Suprapubic skin (tissue), 4 donors: ENCODE measurements around the gene CPT2. TPM values are rescaled to one million over a fixed set of nuclear protein-coding genes. Genes with fewer than 3 reads are reported as not detected.

Experiments used
- DNase-seq, 2 donors: peaks; one replicate each; pipeline ENCODE4 v3.0.0-alpha.2; 2019; ENCODE audit warnings: low spot score in 2 of 2
- H3K27ac ChIP-seq: fragments of 200-600 bp; sonication (generic); one replicate; pipeline ENCODE4 v1.5.1; 2019
- H3K27me3 ChIP-seq: fragments of 200-600 bp; sonication (generic); one replicate; pipeline ENCODE4 v1.5.1; 2019
- H3K36me3 ChIP-seq: fragments of 200-600 bp; sonication (generic); one replicate; pipeline ENCODE4 v1.5.1; 2019
- H3K4me1 ChIP-seq: fragments of 200-600 bp; sonication (generic); one replicate; pipeline ENCODE4 v1.5.1; 2019
- H3K4me3 ChIP-seq: fragments of 200-600 bp; sonication (generic); one replicate; pipeline ENCODE4 v1.5.1; 2019; ENCODE audit warnings: mild to moderate bottlenecking
- H3K9me3 ChIP-seq: fragments of 200-600 bp; sonication (generic); one replicate; pipeline ENCODE4 v1.5.1; 2019
- CTCF ChIP-seq, 2 donors: fragments of 200-600 bp in 1 of 2; fragments of 450-650 bp in 1 of 2; sonication (generic) in 1 of 2; IDR thresholded peaks; one replicate each; pipeline ENCODE4 v1.5.1; 2016 to 2019; ENCODE audit warnings: antibody characterized with exemption in 2 of 2, mild to moderate bottlenecking in 1 of 2, moderate library complexity in 1 of 2
- EP300 ChIP-seq: sonication (generic); formaldehyde crosslinking; IDR thresholded peaks from one replicate; pipeline ENCODE4 v1.6.1; 2017; ENCODE audit warnings: antibody characterized with exemption
- POLR2A ChIP-seq, 2 donors: fragments of 450-650 bp; IDR thresholded peaks; one replicate each; pipeline ENCODE4 v1.6.1; 2017; ENCODE audit warnings: antibody characterized with exemption in 2 of 2, mild to moderate bottlenecking in 2 of 2, moderate library complexity in 2 of 2
- POLR2AphosphoS5 ChIP-seq, 3 donors: sonication (generic); formaldehyde crosslinking; IDR thresholded peaks; one replicate each; pipeline ENCODE4 v1.6.1; 2017; ENCODE audit warnings: antibody characterized with exemption in 3 of 3
- WGBS: methylation state at CpG from one replicate; pipeline ENCODE4 v1.1.5; 2018; 5-methylcytosine and 5-hydroxymethylcytosine counted together
- total RNA-seq, 4 donors: library from RNA; depleted of rRNA; stranded (reverse); fragments of >200 nt; gene quantifications; one replicate each; pipeline ENCODE4 v1.1.0, GENCODE V29; 2016

Gene CPT2
- total RNA-seq, 4 donors from 2014 or later = 26.1 to 30.4 (median 29.5) TPM

GRCh38 chr1:53220171-53220961 lies 23.7 kb downstream of the CPT2 start, which contains the start of gene CZIB:
TSS of gene CZIB (minus strand) at chr1:53220634. CDS start at chr1:53220575, 59 bp downstream.
- Histone ChIP-seq H3K36me3 (peaks cover 22% of the 10 kb centered on the region), H3K27me3 (no peaks in the 10 kb centered on the region), H3K4me3 (peak within 1 kb of the TSS; percentile 66), H3K4me1 (peaks cover 19% of the 10 kb centered on the region), H3K9me3 (no peaks in the 10 kb centered on the region), H3K27ac (peak within 1 kb of the TSS; percentile 95)
- peak; percentile 94 to 96 for DNase-seq
- WGBS = 2% methylated on average over 33 of the region's 61 CpGs
- TF ChIP-seq EP300 = no peak
- TF ChIP-seq CTCF (IDR thresholded peaks at IDR 0.05) = no peak
- TF ChIP-seq POLR2A (IDR thresholded peaks at IDR 0.05) = peak; percentile 87 to 90
- TF ChIP-seq POLR2AphosphoS5 (IDR thresholded peaks at IDR 0.05) = peak; percentile 35 to 95 (median 59)

GRCh38 chr1:53220962-53221286 lies 24.3 kb downstream of the CPT2 start:
- Histone ChIP-seq H3K4me1 (peaks cover 19% of the 10 kb centered on the region), H3K36me3 (peaks cover 16% of the 10 kb centered on the region), H3K9me3 (no peaks in the 10 kb centered on the region), H3K27ac (peak overlapping the region; percentile 95), H3K27me3 (no peaks in the 10 kb centered on the region), H3K4me3 (peak overlapping the region; percentile 66)
- no peak for TF ChIP-seq CTCF (IDR thresholded peaks at IDR 0.05)
- no peak for TF ChIP-seq POLR2A (IDR thresholded peaks at IDR 0.05)
- TF ChIP-seq EP300 = no peak
- no peak for TF ChIP-seq POLR2AphosphoS5 (IDR thresholded peaks at IDR 0.05)
- 48% methylated on average over 3 of the region's 3 CpGs for WGBS
- no peak for DNase-seq

DNA sequence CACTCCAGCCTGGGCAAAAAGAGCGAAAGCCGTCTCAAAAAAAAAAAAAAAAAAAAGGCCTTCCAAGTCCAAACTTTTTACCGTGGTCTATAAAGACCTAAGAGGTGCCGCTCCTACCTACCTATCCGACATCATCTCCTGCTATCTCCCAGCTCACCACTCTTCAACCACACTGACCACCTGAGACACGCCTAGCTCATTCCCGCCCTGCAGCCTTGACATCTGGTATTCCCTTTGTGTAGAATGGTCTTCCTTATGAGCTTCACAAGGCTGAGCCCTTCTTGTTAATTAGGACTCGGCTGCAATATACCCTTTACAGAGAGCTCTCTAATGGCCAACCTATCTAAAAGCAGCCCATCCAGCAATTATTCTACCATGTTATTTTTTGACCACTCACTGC lies 41.0 kb downstream of the CPT2 start:
- WGBS = 30% methylated on average over 8 of the region's 8 CpGs
- peak overlapping the region; percentile 92 for H3K4me3 ChIP-seq

DNA sequence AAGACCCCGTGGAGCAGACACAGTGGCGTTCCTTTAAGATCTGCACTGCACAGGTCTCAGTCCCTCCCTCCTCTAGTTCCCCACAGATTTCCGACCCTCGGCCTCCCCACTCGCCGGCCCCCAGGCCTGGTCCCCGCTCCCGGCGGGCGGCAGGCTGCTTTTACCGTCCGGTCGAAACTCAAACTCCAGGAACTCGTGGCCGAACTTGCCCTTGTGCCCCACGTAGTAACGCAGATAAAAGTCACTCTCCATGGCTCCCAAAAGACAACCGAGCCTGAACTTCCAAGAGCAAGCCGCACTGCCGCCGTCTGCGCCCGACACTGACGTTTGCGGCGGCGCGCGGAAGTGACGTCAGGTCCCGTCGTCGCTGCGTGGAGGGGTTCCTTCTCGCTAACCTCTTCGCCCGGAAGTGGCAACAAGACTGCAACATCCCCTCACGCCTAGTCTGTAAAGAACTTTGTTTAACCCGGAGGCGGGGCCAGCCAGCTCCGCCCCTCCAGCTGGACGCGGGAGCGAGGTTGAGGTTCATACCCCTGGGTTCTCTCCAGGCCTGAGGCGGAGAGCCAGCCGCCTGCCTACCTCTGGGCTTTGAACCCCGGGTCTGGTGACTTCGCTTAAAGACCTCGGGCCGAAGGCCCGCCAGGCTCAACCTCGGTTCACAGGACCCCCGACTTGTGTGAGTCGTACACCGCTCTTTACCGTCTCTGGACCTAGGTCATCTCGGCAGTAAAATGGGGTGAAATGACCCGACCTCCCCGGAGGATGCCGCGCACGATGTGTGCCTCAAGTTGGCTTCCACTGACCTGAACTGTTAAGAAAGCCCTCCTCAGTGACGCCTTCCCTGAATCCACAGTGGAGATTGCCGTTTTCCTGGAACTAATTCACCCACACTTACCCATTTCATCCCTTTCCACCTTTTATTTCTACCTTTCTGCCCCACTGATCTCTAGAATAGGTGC lies 41.9 kb downstream of the CPT2 start, which contains the start of gene MAGOH:
Gene MAGOH, minus strand, starts transcription at position 322 of the 959 bp plus-strand sequence. Its CDS starts 70 bp downstream, at position 252.
- peak; percentile 51 to 84 for TF ChIP-seq POLR2A (IDR thresholded peaks at IDR 0.05)
- TF ChIP-seq CTCF (IDR thresholded peaks at IDR 0.05) = no peak
- no peak for TF ChIP-seq EP300
- peak; percentile 66 to 97 (median 88) for TF ChIP-seq POLR2AphosphoS5 (IDR thresholded peaks at IDR 0.05)

More for the DNA sequence above, 41.0 kb downstream of the CPT2 start:
- peak overlapping the region; percentile 62 for H3K27ac ChIP-seq
- no peaks in the 10 kb centered on the region for H3K9me3 ChIP-seq
- peaks cover 32% of the 10 kb centered on the region for H3K36me3 ChIP-seq
- H3K27me3 ChIP-seq = no peaks in the 10 kb centered on the region
- peaks cover 25% of the 10 kb centered on the region for H3K4me1 ChIP-seq
- no peak for DNase-seq
- TF ChIP-seq EP300 (no peak), CTCF (IDR thresholded peaks at IDR 0.05) (no peak), POLR2AphosphoS5 (IDR thresholded peaks at IDR 0.05) (no peak), POLR2A (IDR thresholded peaks at IDR 0.05) (no peak)

More for the DNA sequence above, 41.9 kb downstream of the CPT2 start, which contains the start of gene MAGOH:
- no peaks in the 10 kb centered on the region for H3K27me3 ChIP-seq
- H3K27ac ChIP-seq = peak within 1 kb of the TSS; percentile 62
- peaks cover 23% of the 10 kb centered on the region for H3K36me3 ChIP-seq
- H3K9me3 ChIP-seq = no peaks in the 10 kb centered on the region
- DNase-seq = peak; percentile 96
- H3K4me1 ChIP-seq = peaks cover 25% of the 10 kb centered on the region
- peak within 1 kb of the TSS; percentile 92 for H3K4me3 ChIP-seq
- 5% methylated on average over 49 of the region's 64 CpGs for WGBS
